SK-N-SH (cell line): Measurements from ENCODE around the gene CEACAM20. TPM values are rescaled to one million over a fixed set of nuclear protein-coding genes. Genes with fewer than 3 reads are reported as not detected.

Experiments used
- CTCF ChIA-PET: fragments of 300-600, 350-600 bp; formaldehyde crosslinking; extraction: SDS; loops from one replicate; lab custom pipeline; 2021; lab: Yijun Ruan, JAX
- POLR2A ChIA-PET: fragments of 350-600 bp; sonication (Branson Sonifier 250); formaldehyde crosslinking; extraction: SDS; loops from one replicate; lab custom pipeline; 2020; ENCODE audit warnings: antibody characterized with exemption, inconsistent platforms; lab: Yijun Ruan, JAX
- DNase-seq: peaks from one replicate; pipeline ENCODE4 v3.0.0; 2012
- H2AFZ ChIP-seq: fragments of 200-600 bp; sonication (generic); 2 replicates; pipeline ENCODE4 v1.8.1; 2016; ENCODE audit warnings: antibody characterized with exemption, mild to moderate bottlenecking, low read depth
- H3F3A ChIP-seq: fragments of 200-600 bp; sonication (generic); replicated peaks from 2 replicates; pipeline ENCODE3; 2016; ENCODE audit warnings: antibody characterized with exemption, mild to moderate bottlenecking; ENCODE audit not compliant: insufficient read depth
- H3K27ac ChIP-seq, 2 experiments: fragments of 200-500 bp in 1 of 2; fragments of 200-600 bp in 1 of 2; sonication (Bioruptor generic) in 1 of 2; sonication (generic), shearing (Covaris generic) in 1 of 2; 2 replicates each; pipeline versions ENCODE4 v1.5.1 to v1.6.1; 2014 to 2016; ENCODE audit warnings: low read depth in 2 of 2, inconsistent platforms in 1 of 2, low read length in 1 of 2, mild to moderate bottlenecking in 1 of 2, mixed read lengths in 1 of 2
- H3K27me3 ChIP-seq: fragments of 200-600 bp; sonication (generic), shearing (Covaris generic); 2 replicates; pipeline ENCODE4 v1.6.1; 2016; ENCODE audit warnings: mixed run types; ENCODE audit not compliant: insufficient read depth
- H3K36me3 ChIP-seq, 2 experiments: fragments of 200-500 bp in 1 of 2; fragments of 200-600 bp in 1 of 2; sonication (Bioruptor generic) in 1 of 2; sonication (generic) in 1 of 2; replicated peaks in 1 of 2; 2 replicates each; pipeline versions ENCODE3 to v1.5.1; 2014 to 2016; ENCODE audit warnings: low read length in 1 of 2, mild to moderate bottlenecking in 1 of 2; ENCODE audit not compliant: insufficient read depth in 2 of 2, control insufficient read depth in 1 of 2
- H3K4me1 ChIP-seq, 2 experiments: fragments of 200-500 bp in 1 of 2; fragments of 200-600 bp in 1 of 2; sonication (Bioruptor generic) in 1 of 2; sonication (generic), shearing (Covaris generic) in 1 of 2; 2 replicates each; pipeline versions ENCODE4 v1.5.1 to v1.6.1; 2014 to 2016; ENCODE audit warnings: low read depth in 1 of 2, low read length in 1 of 2, mixed run types in 1 of 2; ENCODE audit not compliant: insufficient read depth in 2 of 2, control insufficient read depth in 1 of 2
- H3K4me2 ChIP-seq: fragments of 200-600 bp; sonication (generic), shearing (Covaris generic); 2 replicates; pipeline ENCODE4 v1.6.1; 2017; ENCODE audit warnings: mixed run types
- H3K4me3 ChIP-seq, 2 experiments: fragments of 200-500 bp in 1 of 2; fragments of 200-600 bp in 1 of 2; sonication (Bioruptor generic) in 1 of 2; sonication (generic), shearing (Covaris generic) in 1 of 2; 2 replicates each; pipeline versions ENCODE4 v1.5.1 to v1.8.1; 2014 to 2016; ENCODE audit warnings: low read depth in 2 of 2, inconsistent platforms in 1 of 2, low read length in 1 of 2, mild to moderate bottlenecking in 1 of 2, mixed read lengths in 1 of 2, moderate library complexity in 1 of 2
- H3K79me2 ChIP-seq: fragments of 200-600 bp; sonication (generic); 2 replicates; pipeline ENCODE4 v1.8.1; 2017; ENCODE audit warnings: mild to moderate bottlenecking; ENCODE audit not compliant: insufficient read depth
- H3K9ac ChIP-seq: fragments of 200-600 bp; sonication (generic); 2 replicates; pipeline ENCODE4 v1.6.1; 2017; ENCODE audit warnings: mixed run types
- H3K9me2 ChIP-seq: fragments of 200-600 bp; sonication (generic); 2 replicates; pipeline ENCODE4 v1.6.1; 2017; ENCODE audit warnings: mixed run types
- H3K9me3 ChIP-seq: fragments of 200-600 bp; sonication (generic); 2 replicates; pipeline ENCODE4 v1.6.1; 2017; ENCODE audit warnings: mixed run types, mild to moderate bottlenecking, moderate library complexity
- H4K20me1 ChIP-seq: fragments of 200-600 bp; sonication (generic); 2 replicates; pipeline ENCODE4 v1.6.1; 2017; ENCODE audit warnings: mild to moderate bottlenecking, mixed run types; ENCODE audit not compliant: insufficient read depth
- FOSL2 ChIP-seq: IDR thresholded peaks from 2 replicates; pipeline ENCODE4 v1.4.0; 2012; ENCODE audit warnings: low read depth, mild to moderate bottlenecking, moderate library complexity, borderline replicate concordance
- FOXJ3 ChIP-seq: sonication (generic); formaldehyde crosslinking; IDR thresholded peaks from 2 replicates; pipeline ENCODE4 v1.5.1; 2020; ENCODE audit warnings: mild to moderate bottlenecking, missing genetic modification reagents
- GATA2 ChIP-seq: sonication (generic); formaldehyde crosslinking; IDR thresholded peaks from 2 replicates; pipeline ENCODE4 v1.5.0; 2020; ENCODE audit warnings: mild to moderate bottlenecking, missing genetic modification reagents
- MEF2A ChIP-seq: IDR thresholded peaks from 2 replicates; pipeline ENCODE4 v1.4.0; 2012; ENCODE audit warnings: low read depth, borderline replicate concordance
- MXI1 ChIP-seq: IDR thresholded peaks from 2 replicates; pipeline ENCODE4 v1.6.1; 2012; ENCODE audit warnings: mild to moderate bottlenecking, low read depth, low read length, improper control_type of control experiment
- NFIC ChIP-seq: IDR thresholded peaks from 2 replicates; pipeline ENCODE4 v1.4.0; 2012; ENCODE audit warnings: borderline replicate concordance
- RAD21 ChIP-seq: IDR thresholded peaks from 2 replicates; pipeline ENCODE4 v1.6.1; 2012; ENCODE audit warnings: mild to moderate bottlenecking, low read length
- RCOR1 ChIP-seq: fragments of 150-350 bp; IDR thresholded peaks from 2 replicates; pipeline ENCODE4 v1.6.1; 2017; ENCODE audit warnings: antibody characterized with exemption, low read length
- TCF12 ChIP-seq: IDR thresholded peaks from 2 replicates; pipeline ENCODE4 v1.4.0; 2012
- WGBS: methylation state at CpG from one replicate; pipeline ENCODE4 v1.1.6; 2017; ENCODE audit warnings: low lambda C conversion rate; 5-methylcytosine and 5-hydroxymethylcytosine counted together
- polyA plus RNA-seq, 3 experiments: library from polyadenylated mRNA; depleted of rRNA; stranded (reverse); fragments of >200 nt; gene quantifications; 2 replicates each; pipeline ENCODE4 v1.2.3, GENCODE V29; 2012
- TF ChIP-seq, protein P1 (sequence below): IDR thresholded peaks from 2 replicates; pipeline ENCODE4 v1.4.0; 2012; ENCODE audit warnings: low read depth, borderline replicate concordance
- TF ChIP-seq, protein P2 (sequence below): IDR thresholded peaks from 2 replicates; pipeline ENCODE4; 2012
- TF ChIP-seq, protein P3 (sequence below): IDR thresholded peaks from 2 replicates; pipeline ENCODE4 v1.4.0; 2012; ENCODE audit warnings: low read depth
- TF ChIP-seq, protein P4 (sequence below): fragments of 150-350 bp; IDR thresholded peaks from 2 replicates; pipeline ENCODE4 v1.6.1; 2017; ENCODE audit warnings: antibody characterized with exemption, low read length, low read depth, borderline replicate concordance

The CEACAM20 gene
- polyA plus RNA-seq, 1 of the 3 experiments (the other 2 are of a cell fraction): not detected

DNA sequence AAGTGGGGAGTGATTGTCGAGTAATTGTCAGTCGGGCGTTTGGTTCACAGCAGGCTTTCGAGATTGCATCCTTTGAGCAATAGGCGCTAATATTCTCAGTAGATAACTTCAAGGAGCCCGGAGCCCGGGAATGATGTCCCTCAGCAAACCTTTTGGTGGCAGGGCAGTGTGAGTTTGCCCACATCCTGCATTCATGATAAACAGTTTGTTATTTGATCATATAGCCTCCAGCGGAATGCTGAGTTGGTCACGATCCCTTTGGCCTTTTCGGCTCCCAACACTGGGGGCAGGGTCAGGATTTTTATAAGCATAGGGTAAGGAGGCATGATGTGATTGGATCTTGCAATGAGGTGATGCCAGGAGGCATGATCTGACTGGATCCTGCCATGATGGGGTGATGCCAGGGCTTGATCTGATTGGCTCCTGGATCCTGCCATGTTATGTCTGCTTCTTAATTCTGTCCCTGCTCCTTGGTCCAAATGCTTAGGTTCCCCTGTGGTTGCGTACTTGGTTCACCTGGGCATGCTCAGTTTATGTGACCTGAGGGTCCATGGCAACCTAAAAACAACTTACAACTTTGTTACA lies 45.7 kb upstream of the CEACAM20 start (continued):
- TF ChIP-seq, protein P1, sequence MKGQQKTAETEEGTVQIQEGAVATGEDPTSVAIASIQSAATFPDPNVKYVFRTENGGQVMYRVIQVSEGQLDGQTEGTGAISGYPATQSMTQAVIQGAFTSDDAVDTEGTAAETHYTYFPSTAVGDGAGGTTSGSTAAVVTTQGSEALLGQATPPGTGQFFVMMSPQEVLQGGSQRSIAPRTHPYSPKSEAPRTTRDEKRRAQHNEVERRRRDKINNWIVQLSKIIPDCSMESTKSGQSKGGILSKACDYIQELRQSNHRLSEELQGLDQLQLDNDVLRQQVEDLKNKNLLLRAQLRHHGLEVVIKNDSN: no peak
- TF ChIP-seq, all 33 proteins: peak for 0

DNA sequence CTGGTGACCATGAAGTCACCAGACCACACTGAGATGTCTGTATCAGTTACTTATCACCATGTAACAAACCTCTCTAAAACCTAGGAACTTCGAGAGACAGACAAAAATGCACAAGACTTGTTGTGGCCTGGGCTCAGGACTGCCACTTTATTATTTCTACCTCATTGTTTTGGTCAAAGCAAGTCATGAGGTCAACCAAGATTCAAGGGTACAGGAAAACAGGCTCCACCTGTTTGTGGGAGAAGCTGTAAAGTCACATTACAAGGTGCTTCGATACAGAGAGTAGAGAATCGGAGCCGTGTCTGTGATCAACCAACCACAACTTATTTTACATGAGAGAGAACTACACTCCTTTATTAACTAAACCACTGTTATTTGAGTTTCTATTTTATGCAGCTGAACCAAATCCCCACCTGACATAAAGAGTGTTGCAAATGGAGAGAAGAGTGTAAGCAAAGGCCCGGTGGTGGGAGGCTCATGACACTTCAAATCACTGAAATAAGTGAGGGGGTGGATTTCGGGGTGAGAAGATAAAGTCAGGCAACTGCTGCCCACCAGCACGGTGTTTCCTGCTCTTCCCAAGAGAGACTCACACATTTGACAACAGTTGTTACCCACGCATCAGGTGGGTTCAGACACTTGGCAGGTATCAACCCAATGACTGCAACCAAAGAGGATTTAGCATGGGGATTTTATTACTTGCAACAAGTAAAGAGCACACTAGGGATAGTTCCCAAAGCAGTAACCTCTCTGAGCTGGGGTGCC lies 44.9 kb upstream of the CEACAM20 start:
- H3K79me2 ChIP-seq: no peaks in the 10 kb centered on the region
- CTCF ChIA-PET: interaction anchor here (1.1 to 3.0 kb wide), 2 partner anchors 8 to 83 kb away, joined by 3 to 13 read pairs; no protein-coding TSS in a partner anchor
- POLR2A ChIA-PET: no interaction called here
- H3K4me3 ChIP-seq: no peak overlapping the region
- no peak overlapping the region for H2AFZ ChIP-seq
- H3K9ac ChIP-seq: no peak overlapping the region
- DNase-seq: no peak
- WGBS: 50% methylated on average over 8 of the region's 8 CpGs
- H3F3A ChIP-seq: peaks cover 6% of the 10 kb centered on the region
- no peaks in the 10 kb centered on the region for H3K9me2 ChIP-seq
- no peaks in the 10 kb centered on the region for H3K4me1 ChIP-seq
- H3K4me2 ChIP-seq: no peak overlapping the region
- H3K27me3 ChIP-seq: 0 out of 2 replicates have a peak, but pooled peaks cover 6% of the 10 kb centered on the region
- H3K9me3 ChIP-seq: no peaks in the 10 kb centered on the region
- no peaks in the 10 kb centered on the region for H3K36me3 ChIP-seq
- TF ChIP-seq MXI1: no peak
- TF ChIP-seq, all 33 proteins: peak for 0
- no peaks in the 10 kb centered on the region for H4K20me1 ChIP-seq
- no peak overlapping the region for H3K27ac ChIP-seq

DNA sequence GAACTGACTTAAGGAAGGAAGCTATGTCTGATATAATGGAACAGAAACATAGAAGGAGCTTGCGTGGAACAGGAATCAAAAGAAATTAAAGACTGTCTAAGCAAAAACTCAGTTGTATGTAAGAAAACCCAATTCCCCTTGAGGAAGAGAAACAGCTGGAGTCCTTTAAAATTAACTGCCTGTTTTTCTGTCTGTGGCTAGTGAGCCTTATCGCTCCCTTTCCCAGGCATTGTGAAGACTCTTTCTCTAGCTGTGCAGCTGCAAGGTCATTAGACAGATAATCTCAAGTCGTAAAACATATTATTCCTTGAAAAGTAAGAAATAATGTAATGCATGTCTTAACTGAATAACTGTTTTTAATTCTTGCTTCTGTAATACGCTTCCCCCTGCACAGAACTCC lies 44.2 kb upstream of the CEACAM20 start:
- H3F3A ChIP-seq: peaks cover 6% of the 10 kb centered on the region
- 59% methylated on average over 4 of the region's 4 CpGs for WGBS
- H3K27me3 ChIP-seq: peaks cover 13% of the 10 kb centered on the region; the same call in 1 of the 2 replicates
- no peaks in the 10 kb centered on the region for H4K20me1 ChIP-seq
- no peak for DNase-seq
- no peaks in the 10 kb centered on the region for H3K36me3 ChIP-seq
- no peak overlapping the region for H3K9ac ChIP-seq
- H3K9me2 ChIP-seq: no peaks in the 10 kb centered on the region
- no peak overlapping the region for H3K4me3 ChIP-seq
- no peaks in the 10 kb centered on the region for H3K79me2 ChIP-seq
- no peak overlapping the region for H2AFZ ChIP-seq
- ChIA-PET POLR2A (no interaction called here), CTCF (interaction anchor here (1.1 to 3.0 kb wide), 2 partner anchors 9 to 84 kb away, joined by 3 to 13 read pairs; no protein-coding TSS in a partner anchor)
- H3K27ac ChIP-seq: no peak overlapping the region
- H3K4me1 ChIP-seq: no peaks in the 10 kb centered on the region
- H3K4me2 ChIP-seq: no peak overlapping the region
- no peaks in the 10 kb centered on the region for H3K9me3 ChIP-seq
- TF ChIP-seq RCOR1 (no peak), FOSL2 (no peak), GATA2 (no peak)

DNA sequence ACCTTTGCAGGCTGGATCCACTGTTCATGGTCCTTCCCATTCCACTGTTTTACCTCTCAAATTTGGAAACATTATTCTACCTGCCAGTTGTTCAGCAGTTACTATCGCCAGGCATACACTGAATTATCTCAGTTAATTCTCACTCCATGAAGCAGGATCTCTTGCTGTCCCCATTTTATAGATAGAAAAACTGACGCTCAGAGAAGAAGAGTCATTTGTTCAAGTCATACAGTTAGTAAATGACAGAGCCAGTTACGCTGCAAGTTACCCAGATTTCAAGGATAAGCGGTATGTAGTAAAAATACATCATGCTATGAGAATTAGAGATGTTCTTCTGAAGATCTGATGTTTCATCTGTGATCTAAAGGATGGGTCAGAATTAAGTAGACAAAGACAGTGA lies 43.7 kb upstream of the CEACAM20 start:
- Histone ChIP-seq H3K27ac (no peak overlapping the region), H3K4me1 (no peaks in the 10 kb centered on the region), H3K9me3 (no peaks in the 10 kb centered on the region), H3F3A (peaks cover 6% of the 10 kb centered on the region), H3K9ac (no peak overlapping the region), H3K9me2 (no peaks in the 10 kb centered on the region), H3K4me3 (no peak overlapping the region), H4K20me1 (no peaks in the 10 kb centered on the region), H2AFZ (no peak overlapping the region), H3K27me3 (peaks cover 17% of the 10 kb centered on the region; the same call in 1 of the 2 replicates), H3K79me2 (no peaks in the 10 kb centered on the region), H3K36me3 (no peaks in the 10 kb centered on the region), H3K4me2 (no peak overlapping the region)
- CTCF ChIA-PET: interaction anchor here (3.0 kb wide), 1 partner anchor 84 kb away, joined by 13 read pairs; no protein-coding TSS in a partner anchor
- no peak for DNase-seq
- 60% methylated on average over 4 of the region's 4 CpGs for WGBS
- POLR2A ChIA-PET: no interaction called here
- TF ChIP-seq, protein P2, sequence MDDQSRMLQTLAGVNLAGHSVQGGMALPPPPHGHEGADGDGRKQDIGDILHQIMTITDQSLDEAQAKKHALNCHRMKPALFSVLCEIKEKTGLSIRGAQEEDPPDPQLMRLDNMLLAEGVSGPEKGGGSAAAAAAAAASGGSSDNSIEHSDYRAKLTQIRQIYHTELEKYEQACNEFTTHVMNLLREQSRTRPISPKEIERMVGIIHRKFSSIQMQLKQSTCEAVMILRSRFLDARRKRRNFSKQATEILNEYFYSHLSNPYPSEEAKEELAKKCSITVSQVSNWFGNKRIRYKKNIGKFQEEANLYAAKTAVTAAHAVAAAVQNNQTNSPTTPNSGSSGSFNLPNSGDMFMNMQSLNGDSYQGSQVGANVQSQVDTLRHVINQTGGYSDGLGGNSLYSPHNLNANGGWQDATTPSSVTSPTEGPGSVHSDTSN: no peak
- TF ChIP-seq MXI1 (no peak), RAD21 (no peak), FOXJ3 (CRISPR knock-in tag) (no peak), MEF2A (no peak), TCF12 (no peak), NFIC (no peak)
- TF ChIP-seq, protein P3, sequence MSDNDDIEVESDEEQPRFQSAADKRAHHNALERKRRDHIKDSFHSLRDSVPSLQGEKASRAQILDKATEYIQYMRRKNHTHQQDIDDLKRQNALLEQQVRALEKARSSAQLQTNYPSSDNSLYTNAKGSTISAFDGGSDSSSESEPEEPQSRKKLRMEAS: no peak
- TF ChIP-seq, protein P4, sequence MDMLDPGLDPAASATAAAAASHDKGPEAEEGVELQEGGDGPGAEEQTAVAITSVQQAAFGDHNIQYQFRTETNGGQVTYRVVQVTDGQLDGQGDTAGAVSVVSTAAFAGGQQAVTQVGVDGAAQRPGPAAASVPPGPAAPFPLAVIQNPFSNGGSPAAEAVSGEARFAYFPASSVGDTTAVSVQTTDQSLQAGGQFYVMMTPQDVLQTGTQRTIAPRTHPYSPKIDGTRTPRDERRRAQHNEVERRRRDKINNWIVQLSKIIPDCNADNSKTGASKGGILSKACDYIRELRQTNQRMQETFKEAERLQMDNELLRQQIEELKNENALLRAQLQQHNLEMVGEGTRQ: no peak
